Lower leg skin (tissue), 3 donors: ENCODE measurements around the gene PDXP.

ENCODE experiments used
- POLR2A ChIP-seq, 2 donors: fragments of 450-650 bp; IDR thresholded peaks; one replicate each; pipeline ENCODE4 v1.6.1; 2016 to 2017; ENCODE audit warnings: antibody characterized with exemption in 2 of 2, mild to moderate bottlenecking in 1 of 2, moderate library complexity in 1 of 2
- TF ChIP-seq, protein P1 (sequence below), 3 donors: fragments of 450-650 bp; IDR thresholded peaks; one replicate each; pipeline ENCODE4 v1.5.1; 2016; ENCODE audit warnings: antibody characterized with exemption in 3 of 3, mild to moderate bottlenecking in 3 of 3, moderate library complexity in 2 of 3

DNA sequence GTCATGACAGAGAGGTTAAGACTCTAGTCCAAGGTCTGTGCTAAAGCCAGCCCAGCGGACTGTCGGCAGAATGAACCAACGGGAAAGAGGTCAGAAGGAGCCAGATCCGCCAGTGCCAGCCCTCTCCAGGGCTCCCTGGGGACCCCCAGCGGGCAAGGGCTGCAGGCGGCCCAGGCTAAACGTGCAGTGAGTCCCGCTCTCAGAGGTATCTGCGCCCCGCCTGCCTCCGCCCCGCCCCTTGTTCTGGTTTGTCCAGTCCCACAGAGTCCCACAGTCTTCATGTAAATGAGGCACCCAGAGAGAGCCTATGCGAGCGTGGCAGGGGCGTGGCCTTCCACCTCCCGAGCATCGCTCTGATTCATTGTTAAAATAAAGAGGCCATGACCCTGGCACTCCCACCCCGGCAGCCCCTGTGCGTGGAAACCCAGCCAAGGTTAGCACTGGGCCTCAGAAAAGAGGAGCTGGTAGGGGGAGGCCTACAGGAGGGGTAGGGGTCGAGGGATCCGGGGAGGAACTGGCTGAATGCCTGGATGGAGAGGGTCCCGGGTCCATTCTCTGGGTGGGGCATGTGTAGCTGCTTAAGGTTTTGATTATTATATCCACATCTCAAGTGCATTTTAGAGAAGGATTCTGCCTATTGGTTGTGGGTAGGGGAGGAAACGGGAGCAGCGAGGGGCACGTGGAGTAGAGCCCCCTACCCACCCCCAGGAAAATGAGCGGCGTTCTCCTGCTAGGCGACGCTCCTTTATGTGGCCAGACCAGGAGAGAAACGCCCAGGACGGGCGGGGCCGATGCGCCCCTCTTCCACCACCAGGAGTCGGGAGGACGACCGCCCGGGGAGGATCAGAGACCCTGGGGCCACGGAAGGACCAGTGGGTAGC lies 38.4 kb downstream of the PDXP start, which contains the start of gene TRIOBP:
- TF ChIP-seq, protein P1, sequence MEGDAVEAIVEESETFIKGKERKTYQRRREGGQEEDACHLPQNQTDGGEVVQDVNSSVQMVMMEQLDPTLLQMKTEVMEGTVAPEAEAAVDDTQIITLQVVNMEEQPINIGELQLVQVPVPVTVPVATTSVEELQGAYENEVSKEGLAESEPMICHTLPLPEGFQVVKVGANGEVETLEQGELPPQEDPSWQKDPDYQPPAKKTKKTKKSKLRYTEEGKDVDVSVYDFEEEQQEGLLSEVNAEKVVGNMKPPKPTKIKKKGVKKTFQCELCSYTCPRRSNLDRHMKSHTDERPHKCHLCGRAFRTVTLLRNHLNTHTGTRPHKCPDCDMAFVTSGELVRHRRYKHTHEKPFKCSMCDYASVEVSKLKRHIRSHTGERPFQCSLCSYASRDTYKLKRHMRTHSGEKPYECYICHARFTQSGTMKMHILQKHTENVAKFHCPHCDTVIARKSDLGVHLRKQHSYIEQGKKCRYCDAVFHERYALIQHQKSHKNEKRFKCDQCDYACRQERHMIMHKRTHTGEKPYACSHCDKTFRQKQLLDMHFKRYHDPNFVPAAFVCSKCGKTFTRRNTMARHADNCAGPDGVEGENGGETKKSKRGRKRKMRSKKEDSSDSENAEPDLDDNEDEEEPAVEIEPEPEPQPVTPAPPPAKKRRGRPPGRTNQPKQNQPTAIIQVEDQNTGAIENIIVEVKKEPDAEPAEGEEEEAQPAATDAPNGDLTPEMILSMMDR (IDR thresholded peaks at IDR 0.05): no peak
- TF ChIP-seq POLR2A (IDR thresholded peaks at IDR 0.05): no peak
